Ovary (tissue), 3 donors: ENCODE data around the gene STAT6.

Experiments
- POLR2A ChIP-seq: fragments of 450-650 bp; IDR thresholded peaks from one replicate; pipeline ENCODE4 v1.6.1; 2017; ENCODE audit warnings: antibody characterized with exemption, mild to moderate bottlenecking, moderate library complexity
- TF ChIP-seq, protein P1 (sequence below), 3 donors: fragments of 450-650 bp in 2 of 3; fragments of 200-600 bp in 1 of 3; IDR thresholded peaks; one replicate each; pipeline versions ENCODE4 v1.5.1 to v1.8.0; 2016 to 2022; ENCODE audit warnings: antibody characterized with exemption in 3 of 3, mild to moderate bottlenecking in 1 of 3
- donor health status: DM: no; HTN: no; CAD: no.

GRCh38 chr12:57157588-57158173, 46.5 kb upstream of the STAT6 start:
- TF ChIP-seq, protein P1, sequence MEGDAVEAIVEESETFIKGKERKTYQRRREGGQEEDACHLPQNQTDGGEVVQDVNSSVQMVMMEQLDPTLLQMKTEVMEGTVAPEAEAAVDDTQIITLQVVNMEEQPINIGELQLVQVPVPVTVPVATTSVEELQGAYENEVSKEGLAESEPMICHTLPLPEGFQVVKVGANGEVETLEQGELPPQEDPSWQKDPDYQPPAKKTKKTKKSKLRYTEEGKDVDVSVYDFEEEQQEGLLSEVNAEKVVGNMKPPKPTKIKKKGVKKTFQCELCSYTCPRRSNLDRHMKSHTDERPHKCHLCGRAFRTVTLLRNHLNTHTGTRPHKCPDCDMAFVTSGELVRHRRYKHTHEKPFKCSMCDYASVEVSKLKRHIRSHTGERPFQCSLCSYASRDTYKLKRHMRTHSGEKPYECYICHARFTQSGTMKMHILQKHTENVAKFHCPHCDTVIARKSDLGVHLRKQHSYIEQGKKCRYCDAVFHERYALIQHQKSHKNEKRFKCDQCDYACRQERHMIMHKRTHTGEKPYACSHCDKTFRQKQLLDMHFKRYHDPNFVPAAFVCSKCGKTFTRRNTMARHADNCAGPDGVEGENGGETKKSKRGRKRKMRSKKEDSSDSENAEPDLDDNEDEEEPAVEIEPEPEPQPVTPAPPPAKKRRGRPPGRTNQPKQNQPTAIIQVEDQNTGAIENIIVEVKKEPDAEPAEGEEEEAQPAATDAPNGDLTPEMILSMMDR (IDR thresholded peaks at IDR 0.05), result no peak
- TF ChIP-seq POLR2A, result no peak
